Measurements from ENCODE around the gene NDOR1.

GRCh38 chr9:137218212-137218753, 12.8 kb downstream of the NDOR1 start:
- no peak for TF ChIP-seq EZH2 (IDR thresholded peaks at IDR 0.05; ENCODE audit: insufficient read depth, poor library complexity, severe bottlenecking)
- no peak for TF ChIP-seq EZH2phosphoT487 (IDR thresholded peaks at IDR 0.05; ENCODE audit: insufficient read depth, low read depth)

Data from GM23248 (cell line).